ENCODE data around the gene DOCK1.

The DOCK1 gene

GRCh38 chr10:127227027-127227426 is 321.8 kb downstream of the DOCK1 start:
- Histone ChIP-seq H3K27ac (ENCODE audit: poor library complexity, severe bottlenecking) (no peak overlapping the region), H3K27me3 (ENCODE audit: insufficient read depth, poor library complexity, severe bottlenecking) (no peaks in the 10 kb centered on the region), H3K4me3 (ENCODE audit: severe bottlenecking) (no peak overlapping the region), H3K9me3 (ENCODE audit: severe bottlenecking) (no peaks in the 10 kb centered on the region), H3K4me1 (ENCODE audit: insufficient read depth, poor library complexity, severe bottlenecking) (no peaks in the 10 kb centered on the region), H3K36me3 (ENCODE audit: low read depth) (no peaks in the 10 kb centered on the region)
- ATAC-seq (ENCODE audit: low read depth), result no peak
- DNase-seq (ENCODE audit: low spot score), result no peak
- TF ChIP-seq CTCF (IDR thresholded peaks at IDR 0.05; ENCODE audit: poor library complexity, severe bottlenecking), result no peak

GRCh38 chr10:127227663-127228062 is 322.4 kb downstream of the DOCK1 start:
- H3K36me3 ChIP-seq (ENCODE audit: low read depth), result no peaks in the 10 kb centered on the region
- DNase-seq (ENCODE audit: low spot score) (no peak), ATAC-seq (ENCODE audit: low read depth) (no peak)
- no peak overlapping the region for H3K4me3 ChIP-seq (ENCODE audit: severe bottlenecking)
- H3K9me3 ChIP-seq (ENCODE audit: severe bottlenecking), result no peaks in the 10 kb centered on the region
- TF ChIP-seq CTCF (IDR thresholded peaks at IDR 0.05; ENCODE audit: poor library complexity, severe bottlenecking), result no peak
- H3K27me3 ChIP-seq (ENCODE audit: insufficient read depth, poor library complexity, severe bottlenecking), result no peaks in the 10 kb centered on the region
- H3K27ac ChIP-seq (ENCODE audit: poor library complexity, severe bottlenecking), result no peak overlapping the region
- H3K4me1 ChIP-seq (ENCODE audit: insufficient read depth, poor library complexity, severe bottlenecking), result no peaks in the 10 kb centered on the region

GRCh38 chr10:127228195-127228787 is 323.1 kb downstream of the DOCK1 start:
- H3K4me3 ChIP-seq (ENCODE audit: severe bottlenecking), result no peak overlapping the region
- H3K27me3 ChIP-seq (ENCODE audit: insufficient read depth, poor library complexity, severe bottlenecking), result no peaks in the 10 kb centered on the region
- H3K36me3 ChIP-seq (ENCODE audit: low read depth), result no peaks in the 10 kb centered on the region
- DNase-seq (ENCODE audit: low spot score), result no peak
- no peaks in the 10 kb centered on the region for H3K9me3 ChIP-seq (ENCODE audit: severe bottlenecking)
- no peak overlapping the region for H3K27ac ChIP-seq (ENCODE audit: poor library complexity, severe bottlenecking)
- TF ChIP-seq CTCF (IDR thresholded peaks at IDR 0.05; ENCODE audit: poor library complexity, severe bottlenecking), result no peak
- no peaks in the 10 kb centered on the region for H3K4me1 ChIP-seq (ENCODE audit: insufficient read depth, poor library complexity, severe bottlenecking)
- ATAC-seq (ENCODE audit: low read depth), result no peak

GRCh38 chr10:127234306-127234800 is 329.1 kb downstream of the DOCK1 start:
- no peaks in the 10 kb centered on the region for H3K27me3 ChIP-seq (ENCODE audit: insufficient read depth, poor library complexity, severe bottlenecking)
- H3K36me3 ChIP-seq (ENCODE audit: low read depth), result no peaks in the 10 kb centered on the region
- ATAC-seq (ENCODE audit: low read depth) (no peak), DNase-seq (ENCODE audit: low spot score) (no peak)
- no peak overlapping the region for H3K4me3 ChIP-seq (ENCODE audit: severe bottlenecking)
- H3K9me3 ChIP-seq (ENCODE audit: severe bottlenecking), result no peaks in the 10 kb centered on the region
- H3K27ac ChIP-seq (ENCODE audit: poor library complexity, severe bottlenecking), result no peak overlapping the region
- H3K4me1 ChIP-seq (ENCODE audit: insufficient read depth, poor library complexity, severe bottlenecking), result no peaks in the 10 kb centered on the region
- TF ChIP-seq CTCF (IDR thresholded peaks at IDR 0.05; ENCODE audit: poor library complexity, severe bottlenecking), result no peak

GRCh38 chr10:127236266-127236665 is 331.0 kb downstream of the DOCK1 start:
- DNase-seq (ENCODE audit: low spot score) (no peak), ATAC-seq (ENCODE audit: low read depth) (no peak)
- Histone ChIP-seq H3K9me3 (ENCODE audit: severe bottlenecking) (no peaks in the 10 kb centered on the region), H3K27me3 (ENCODE audit: insufficient read depth, poor library complexity, severe bottlenecking) (no peaks in the 10 kb centered on the region), H3K4me3 (ENCODE audit: severe bottlenecking) (no peak overlapping the region), H3K4me1 (ENCODE audit: insufficient read depth, poor library complexity, severe bottlenecking) (no peaks in the 10 kb centered on the region), H3K27ac (ENCODE audit: poor library complexity, severe bottlenecking) (no peak overlapping the region), H3K36me3 (ENCODE audit: low read depth) (no peaks in the 10 kb centered on the region)
- no peak for TF ChIP-seq CTCF (IDR thresholded peaks at IDR 0.05; ENCODE audit: poor library complexity, severe bottlenecking)

Measured in RWPE2 (cell line).